GM12878 (cell line): ENCODE measurements around the gene ROCK2. TPM values are rescaled to one million over a fixed set of nuclear protein-coding genes. Genes with fewer than 3 reads are reported as not detected.

ENCODE experiments used
- EP300 ChIP-seq, 2 experiments: fragments of 150-350 bp in 1 of 2; IDR thresholded peaks; 2 replicates each; pipeline ENCODE4 v1.6.1; 2011 to 2012; ENCODE audit warnings: low read depth in 2 of 2, low read length in 2 of 2, borderline replicate concordance in 1 of 2, improper control_type of control experiment in 1 of 2, inconsistent platforms in 1 of 2; ENCODE audit not compliant: control insufficient read depth in 1 of 2
- FOXM1 ChIP-seq: IDR thresholded peaks from 2 replicates; pipeline ENCODE4 v1.6.1; 2012; ENCODE audit warnings: low read depth, mild to moderate bottlenecking, inconsistent platforms, low read length, moderate library complexity
- GATAD2B ChIP-seq: fragments of 450-650 bp; conservative IDR thresholded peaks from 2 replicates; pipeline ENCODE4 v1.6.1; 2017; ENCODE audit warnings: low read depth, mild to moderate bottlenecking, moderate library complexity
- HDAC6 ChIP-seq: fragments of 200-600 bp; sonication (generic); IDR thresholded peaks from one replicate; pipeline ENCODE4 v1.8.0; 2017; ENCODE audit warnings: antibody characterized with exemption; ENCODE audit not compliant: unreplicated experiment
- IKZF1 ChIP-seq: fragments of 450-650 bp; conservative IDR thresholded peaks from 2 replicates; pipeline ENCODE4 v1.6.1; 2017; ENCODE audit warnings: antibody characterized with exemption, mild to moderate bottlenecking
- KDM1A ChIP-seq: fragments of 200-600 bp; sonication (generic); IDR thresholded peaks from 2 replicates; pipeline ENCODE4 v1.6.1; 2016; ENCODE audit warnings: borderline replicate concordance
- KLF5 ChIP-seq: fragments of 450-650 bp; IDR thresholded peaks from 2 replicates; pipeline ENCODE4 v1.6.1; 2014; ENCODE audit warnings: mild to moderate bottlenecking; ENCODE audit not compliant: partially characterized antibody
- NFXL1 ChIP-seq: fragments of 450-650 bp; IDR thresholded peaks from 2 replicates; pipeline ENCODE4 v1.6.1; 2017; ENCODE audit warnings: antibody characterized with exemption, mild to moderate bottlenecking, borderline replicate concordance
- POLR2A ChIP-seq: IDR thresholded peaks from 2 replicates; pipeline ENCODE4 v1.6.1; 2011; ENCODE audit warnings: low read depth, mild to moderate bottlenecking, low read length
- RAD21 ChIP-seq: IDR thresholded peaks from 2 replicates; pipeline ENCODE4 v1.6.1; 2011; ENCODE audit warnings: mild to moderate bottlenecking, low read depth, low read length, moderate library complexity; ENCODE audit not compliant: insufficient read depth
- RELA ChIP-seq: fragments of 450-650 bp; IDR thresholded peaks from 2 replicates; pipeline ENCODE4 v1.8.0; 2014; ENCODE audit warnings: borderline replicate concordance; ENCODE audit not compliant: partially characterized antibody
- SRF ChIP-seq, 2 experiments: IDR thresholded peaks; 2 replicates each; pipeline ENCODE4 v1.6.1; 2011; ENCODE audit warnings: low read depth in 2 of 2, low read length in 2 of 2, mild to moderate bottlenecking in 1 of 2, moderate library complexity in 1 of 2
- ZBED1 ChIP-seq: IDR thresholded peaks from 2 replicates; pipeline ENCODE4 v1.6.1; 2016; ENCODE audit warnings: borderline replicate concordance
- ZNF217 ChIP-seq: fragments of 450-650 bp; IDR thresholded peaks from 2 replicates; pipeline ENCODE4 v1.6.1; 2017; ENCODE audit warnings: antibody characterized with exemption, mild to moderate bottlenecking
- ZSCAN29 ChIP-seq: fragments of 450-650 bp; IDR thresholded peaks from 2 replicates; pipeline ENCODE4 v1.6.1; 2017; ENCODE audit warnings: mild to moderate bottlenecking, moderate library complexity
- polyA plus RNA-seq, 11 experiments: library from polyadenylated mRNA; depleted of rRNA in 4 of 11; unstranded in 6 of 11; stranded (reverse) in 5 of 11; fragments of >200 nt; fragmentation: Nextera tagmentation in 4 of 11; fragmentation: Illumina TruSeq in 1 of 11; extraction: Ambion mirVana in 4 of 11; extraction: Trizol in 1 of 11; gene quantifications; 1 replicate in 1 of 11; 2 replicates in 10 of 11; pipeline versions ENCODE4 v1.2.1 to v1.2.3, GENCODE V29; 2011 to 2016; ENCODE audit warnings: inconsistent platforms in 2 of 11, missing spikeins in 2 of 11, low read depth in 1 of 11
- total RNA-seq, 4 experiments: library from RNA; depleted of rRNA in 3 of 4; stranded (reverse); fragments of >200 nt in 3 of 4; fragmentation: Illumina TruSeq in 1 of 4; extraction: Trizol in 1 of 4; gene quantifications; 2 replicates each; pipeline versions ENCODE4 v1.2.1 to v1.2.3, GENCODE V29; 2013 to 2021
- TF ChIP-seq, protein P1 (sequence below): IDR thresholded peaks from 2 replicates; pipeline ENCODE4 v1.6.1; 2012; ENCODE audit warnings: low read depth, low read length, improper control_type of control experiment
- TF ChIP-seq, protein P2 (sequence below): IDR thresholded peaks from 2 replicates; pipeline ENCODE4 v1.6.1; 2011; ENCODE audit warnings: low read depth, mild to moderate bottlenecking, low read length, moderate library complexity, borderline replicate concordance; ENCODE audit errors: extremely low read depth
- TF ChIP-seq, protein P3 (sequence below): fragments of 450-650 bp; IDR thresholded peaks from 2 replicates; pipeline ENCODE4 v1.6.1; 2018; ENCODE audit warnings: mild to moderate bottlenecking, low read depth, moderate library complexity; ENCODE audit not compliant: partially characterized antibody
- TF ChIP-seq, protein P4 (sequence below): IDR thresholded peaks from 2 replicates; pipeline ENCODE4 v1.6.1; 2012; ENCODE audit warnings: low read length, inconsistent platforms
- TF ChIP-seq, protein P5 (sequence below): fragments of 450-650 bp; conservative IDR thresholded peaks from 2 replicates; pipeline ENCODE4 v1.6.1; 2017; ENCODE audit warnings: mild to moderate bottlenecking, moderate library complexity
- TF ChIP-seq, protein P6 (sequence below): IDR thresholded peaks from 2 replicates; pipeline ENCODE4 v1.6.1; 2011; ENCODE audit warnings: low read depth, low read length, improper control_type of control experiment, borderline replicate concordance

The ROCK2 gene
- total and polyA plus RNA-seq, 10 of the 15 experiments (the other 5 are each of a cell fraction or from before 2014, with no cell fraction given), result 4.6 to 22.1 (median 8.3) TPM

DNA sequence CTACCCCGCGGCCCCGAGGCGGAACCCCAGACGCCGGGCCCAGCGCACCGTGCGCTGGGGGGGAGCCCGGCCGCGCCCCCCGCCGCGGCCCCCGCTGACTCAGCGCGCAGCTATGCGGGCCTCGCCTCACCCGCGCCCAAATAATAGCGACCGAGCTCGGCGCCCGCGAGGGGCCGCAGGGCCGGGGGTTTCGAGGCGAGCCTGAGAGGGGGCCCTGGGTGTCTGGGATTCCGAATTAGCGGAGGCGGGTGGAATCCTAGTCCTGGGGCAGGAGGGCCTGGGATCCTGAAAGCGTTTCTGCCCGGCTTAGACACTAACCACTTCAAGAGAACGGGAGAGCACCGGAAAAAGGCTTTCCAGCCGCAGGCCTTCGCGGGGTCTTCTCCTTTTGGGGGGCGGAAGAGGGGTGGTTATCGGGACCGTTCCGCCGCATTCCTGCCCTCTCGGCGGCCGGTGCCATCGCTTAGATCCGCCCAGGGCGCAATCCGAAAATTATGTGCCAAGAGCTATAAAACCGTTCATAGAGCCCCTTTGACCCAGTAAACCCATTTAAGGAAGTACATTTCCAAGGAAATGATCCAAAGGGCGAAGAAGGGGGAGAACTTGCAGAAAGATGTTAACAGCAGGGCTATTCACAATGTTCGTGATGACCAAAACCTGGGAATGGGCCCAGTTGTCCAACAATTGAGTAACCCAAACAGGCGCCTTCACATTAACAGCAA, 681 bp upstream of the ROCK2 start (continued):
- TF ChIP-seq NFXL1 (no peak), SRF (IDR thresholded peaks at IDR 0.05; ENCODE audit: low read depth in 2 of 2, low read length in 2 of 2) (no peak), ZNF217 (no peak), KDM1A (no peak), ZBED1 (no peak), POLR2A (no peak), KLF5 (no peak), HDAC6 (peak; percentile 28), GATAD2B (peak; percentile 70), RAD21 (no peak), IKZF1 (peak; percentile 4; the same call in 1 of the 2 replicates), EP300 (IDR thresholded peaks at IDR 0.05; ENCODE audit: borderline replicate concordance in 1 of 2, control insufficient read depth in 1 of 2, low read depth in 2 of 2, low read length in 2 of 2) (no peak), RELA (no peak), ZSCAN29 (0 out of 2 replicates have a peak, but pooled peaks have one; percentile 7), FOXM1 (no peak)
- TF ChIP-seq, protein P1, sequence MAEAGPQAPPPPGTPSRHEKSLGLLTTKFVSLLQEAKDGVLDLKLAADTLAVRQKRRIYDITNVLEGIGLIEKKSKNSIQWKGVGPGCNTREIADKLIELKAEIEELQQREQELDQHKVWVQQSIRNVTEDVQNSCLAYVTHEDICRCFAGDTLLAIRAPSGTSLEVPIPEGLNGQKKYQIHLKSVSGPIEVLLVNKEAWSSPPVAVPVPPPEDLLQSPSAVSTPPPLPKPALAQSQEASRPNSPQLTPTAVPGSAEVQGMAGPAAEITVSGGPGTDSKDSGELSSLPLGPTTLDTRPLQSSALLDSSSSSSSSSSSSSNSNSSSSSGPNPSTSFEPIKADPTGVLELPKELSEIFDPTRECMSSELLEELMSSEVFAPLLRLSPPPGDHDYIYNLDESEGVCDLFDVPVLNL, result no peak
- TF ChIP-seq, protein P2, sequence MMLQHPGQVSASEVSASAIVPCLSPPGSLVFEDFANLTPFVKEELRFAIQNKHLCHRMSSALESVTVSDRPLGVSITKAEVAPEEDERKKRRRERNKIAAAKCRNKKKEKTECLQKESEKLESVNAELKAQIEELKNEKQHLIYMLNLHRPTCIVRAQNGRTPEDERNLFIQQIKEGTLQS, result no peak
- TF ChIP-seq, protein P3, sequence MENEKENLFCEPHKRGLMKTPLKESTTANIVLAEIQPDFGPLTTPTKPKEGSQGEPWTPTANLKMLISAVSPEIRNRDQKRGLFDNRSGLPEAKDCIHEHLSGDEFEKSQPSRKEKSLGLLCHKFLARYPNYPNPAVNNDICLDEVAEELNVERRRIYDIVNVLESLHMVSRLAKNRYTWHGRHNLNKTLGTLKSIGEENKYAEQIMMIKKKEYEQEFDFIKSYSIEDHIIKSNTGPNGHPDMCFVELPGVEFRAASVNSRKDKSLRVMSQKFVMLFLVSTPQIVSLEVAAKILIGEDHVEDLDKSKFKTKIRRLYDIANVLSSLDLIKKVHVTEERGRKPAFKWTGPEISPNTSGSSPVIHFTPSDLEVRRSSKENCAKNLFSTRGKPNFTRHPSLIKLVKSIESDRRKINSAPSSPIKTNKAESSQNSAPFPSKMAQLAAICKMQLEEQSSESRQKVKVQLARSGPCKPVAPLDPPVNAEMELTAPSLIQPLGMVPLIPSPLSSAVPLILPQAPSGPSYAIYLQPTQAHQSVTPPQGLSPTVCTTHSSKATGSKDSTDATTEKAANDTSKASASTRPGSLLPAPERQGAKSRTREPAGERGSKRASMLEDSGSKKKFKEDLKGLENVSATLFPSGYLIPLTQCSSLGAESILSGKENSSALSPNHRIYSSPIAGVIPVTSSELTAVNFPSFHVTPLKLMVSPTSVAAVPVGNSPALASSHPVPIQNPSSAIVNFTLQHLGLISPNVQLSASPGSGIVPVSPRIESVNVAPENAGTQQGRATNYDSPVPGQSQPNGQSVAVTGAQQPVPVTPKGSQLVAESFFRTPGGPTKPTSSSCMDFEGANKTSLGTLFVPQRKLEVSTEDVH, result no peak
- TF ChIP-seq, protein P4, sequence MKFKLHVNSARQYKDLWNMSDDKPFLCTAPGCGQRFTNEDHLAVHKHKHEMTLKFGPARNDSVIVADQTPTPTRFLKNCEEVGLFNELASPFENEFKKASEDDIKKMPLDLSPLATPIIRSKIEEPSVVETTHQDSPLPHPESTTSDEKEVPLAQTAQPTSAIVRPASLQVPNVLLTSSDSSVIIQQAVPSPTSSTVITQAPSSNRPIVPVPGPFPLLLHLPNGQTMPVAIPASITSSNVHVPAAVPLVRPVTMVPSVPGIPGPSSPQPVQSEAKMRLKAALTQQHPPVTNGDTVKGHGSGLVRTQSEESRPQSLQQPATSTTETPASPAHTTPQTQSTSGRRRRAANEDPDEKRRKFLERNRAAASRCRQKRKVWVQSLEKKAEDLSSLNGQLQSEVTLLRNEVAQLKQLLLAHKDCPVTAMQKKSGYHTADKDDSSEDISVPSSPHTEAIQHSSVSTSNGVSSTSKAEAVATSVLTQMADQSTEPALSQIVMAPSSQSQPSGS, result no peak
- TF ChIP-seq, protein P5, sequence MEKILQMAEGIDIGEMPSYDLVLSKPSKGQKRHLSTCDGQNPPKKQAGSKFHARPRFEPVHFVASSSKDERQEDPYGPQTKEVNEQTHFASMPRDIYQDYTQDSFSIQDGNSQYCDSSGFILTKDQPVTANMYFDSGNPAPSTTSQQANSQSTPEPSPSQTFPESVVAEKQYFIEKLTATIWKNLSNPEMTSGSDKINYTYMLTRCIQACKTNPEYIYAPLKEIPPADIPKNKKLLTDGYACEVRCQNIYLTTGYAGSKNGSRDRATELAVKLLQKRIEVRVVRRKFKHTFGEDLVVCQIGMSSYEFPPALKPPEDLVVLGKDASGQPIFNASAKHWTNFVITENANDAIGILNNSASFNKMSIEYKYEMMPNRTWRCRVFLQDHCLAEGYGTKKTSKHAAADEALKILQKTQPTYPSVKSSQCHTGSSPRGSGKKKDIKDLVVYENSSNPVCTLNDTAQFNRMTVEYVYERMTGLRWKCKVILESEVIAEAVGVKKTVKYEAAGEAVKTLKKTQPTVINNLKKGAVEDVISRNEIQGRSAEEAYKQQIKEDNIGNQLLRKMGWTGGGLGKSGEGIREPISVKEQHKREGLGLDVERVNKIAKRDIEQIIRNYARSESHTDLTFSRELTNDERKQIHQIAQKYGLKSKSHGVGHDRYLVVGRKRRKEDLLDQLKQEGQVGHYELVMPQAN, result no peak
- TF ChIP-seq, protein P6, sequence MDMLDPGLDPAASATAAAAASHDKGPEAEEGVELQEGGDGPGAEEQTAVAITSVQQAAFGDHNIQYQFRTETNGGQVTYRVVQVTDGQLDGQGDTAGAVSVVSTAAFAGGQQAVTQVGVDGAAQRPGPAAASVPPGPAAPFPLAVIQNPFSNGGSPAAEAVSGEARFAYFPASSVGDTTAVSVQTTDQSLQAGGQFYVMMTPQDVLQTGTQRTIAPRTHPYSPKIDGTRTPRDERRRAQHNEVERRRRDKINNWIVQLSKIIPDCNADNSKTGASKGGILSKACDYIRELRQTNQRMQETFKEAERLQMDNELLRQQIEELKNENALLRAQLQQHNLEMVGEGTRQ, result no peak
